DOHH2 (cell line): ENCODE results near the gene WDR49.

Experiments used
- H3F3A ChIP-seq: fragments of 200-600 bp; sonication (generic), shearing (Covaris generic); 2 replicates; pipeline ENCODE4 v1.6.0; 2016; ENCODE audit warnings: antibody characterized with exemption, mild to moderate bottlenecking; ENCODE audit not compliant: control insufficient read depth, insufficient read depth
- H3K27ac ChIP-seq: fragments of 200-600 bp; sonication (generic); 2 replicates; pipeline ENCODE4 v1.5.1; 2014; ENCODE audit warnings: low read depth, mild to moderate bottlenecking, low read length, moderate library complexity
- H3K27me3 ChIP-seq: fragments of 200-600 bp; sonication (generic); 2 replicates; pipeline ENCODE4 v1.6.1; 2014; ENCODE audit warnings: mild to moderate bottlenecking, low read length, mixed read lengths; ENCODE audit not compliant: control insufficient read depth
- H3K36me3 ChIP-seq: fragments of 200-600 bp; sonication (generic); 2 replicates; pipeline ENCODE4 v1.6.1; 2014; ENCODE audit warnings: mild to moderate bottlenecking, low read length, moderate library complexity, mixed read lengths; ENCODE audit not compliant: control insufficient read depth
- H3K4me1 ChIP-seq: fragments of 200-600 bp; sonication (generic); 2 replicates; pipeline ENCODE4 v1.6.1; 2014; ENCODE audit warnings: mild to moderate bottlenecking, low read length, mixed read lengths; ENCODE audit not compliant: control insufficient read depth
- H3K4me2 ChIP-seq: fragments of 200-600 bp; sonication (generic); 2 replicates; pipeline ENCODE4 v1.6.0; 2014; ENCODE audit warnings: mild to moderate bottlenecking, low read length, moderate library complexity
- H3K4me3 ChIP-seq: fragments of 200-600 bp; sonication (generic); 2 replicates; pipeline ENCODE4 v1.5.1; 2014; ENCODE audit warnings: mild to moderate bottlenecking, low read length, mixed read lengths
- H3K79me2 ChIP-seq: fragments of 200-600 bp; sonication (generic); 2 replicates; pipeline ENCODE4 v1.6.1; 2014; ENCODE audit warnings: mild to moderate bottlenecking, low read length, mixed read lengths; ENCODE audit not compliant: control insufficient read depth
- H3K9me2 ChIP-seq: fragments of 200-600 bp; sonication (generic); replicated peaks from 2 replicates; pipeline ENCODE4 v1.6.1; 2014; ENCODE audit warnings: mild to moderate bottlenecking, low read length, mixed read lengths; ENCODE audit not compliant: control insufficient read depth
- H3K9me3 ChIP-seq: fragments of 200-600 bp; sonication (generic); 2 replicates; pipeline ENCODE4 v1.6.1; 2014; ENCODE audit warnings: antibody characterized with exemption, low read length, mixed read lengths; ENCODE audit not compliant: control insufficient read depth, insufficient read depth
- H4K20me1 ChIP-seq: fragments of 200-600 bp; sonication (generic); 2 replicates; pipeline ENCODE4 v1.6.0; 2014; ENCODE audit warnings: low read depth, mild to moderate bottlenecking, antibody characterized with exemption, low read length, moderate library complexity; ENCODE audit not compliant: control insufficient read depth, insufficient read depth
- CTCF ChIP-seq: fragments of 200-600 bp; sonication (generic); IDR thresholded peaks from one replicate; pipeline ENCODE4 v1.5.1; 2014; ENCODE audit warnings: antibody characterized with exemption, mild to moderate bottlenecking, low read depth, low read length; ENCODE audit not compliant: poor library complexity, severe bottlenecking
- EZH2phosphoT487 ChIP-seq: fragments of 200-600 bp; sonication (generic); IDR thresholded peaks from 2 replicates; pipeline ENCODE4 v1.6.1; 2017; ENCODE audit warnings: borderline replicate concordance, mild to moderate bottlenecking, antibody characterized with exemption, low read length, moderate library complexity, mixed read lengths

Gene WDR49

GRCh38 chr3:167673221-167673620 is 19.5 kb upstream of the WDR49 start:
- Histone ChIP-seq H3F3A (no peaks in the 10 kb centered on the region), H3K79me2 (no peaks in the 10 kb centered on the region), H3K9me3 (no peaks in the 10 kb centered on the region), H3K27ac (no peak overlapping the region), H3K9me2 (no peaks in the 10 kb centered on the region), H3K4me2 (no peak overlapping the region), H3K4me1 (no peaks in the 10 kb centered on the region), H3K4me3 (no peak overlapping the region), H3K27me3 (no peaks in the 10 kb centered on the region), H3K36me3 (no peaks in the 10 kb centered on the region; the same call in 1 of the 2 replicates), H4K20me1 (no peaks in the 10 kb centered on the region)
- TF ChIP-seq CTCF = no peak
- TF ChIP-seq EZH2phosphoT487 = no peak

DNA sequence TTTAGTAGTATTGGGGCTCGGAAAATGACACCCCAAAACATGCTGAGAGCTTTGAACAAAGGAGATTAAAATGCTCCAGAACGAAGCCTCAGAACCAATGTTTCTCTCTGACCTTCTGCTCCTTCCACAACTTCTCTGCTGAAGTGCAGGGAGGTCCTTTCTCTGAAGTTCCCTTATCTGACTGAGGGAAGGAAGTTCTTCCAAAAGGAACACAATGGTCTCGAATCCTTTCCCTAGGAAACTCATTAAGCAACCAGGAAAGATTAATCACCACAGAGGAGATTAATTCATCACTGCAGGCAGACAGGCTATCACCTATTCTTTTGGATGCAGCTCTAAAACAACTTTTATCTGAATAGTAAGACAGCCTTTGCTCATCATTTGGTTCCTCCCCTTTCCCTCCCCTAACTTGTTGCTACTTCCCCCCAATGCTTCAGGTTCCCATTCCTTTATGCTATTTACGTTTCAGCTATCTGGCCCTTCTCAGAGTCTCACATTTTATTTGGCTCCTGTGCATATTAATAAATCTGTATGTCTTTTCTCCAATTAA is 18.2 kb upstream of the WDR49 start:
- Histone ChIP-seq H3K9me3 (no peaks in the 10 kb centered on the region), H3K4me3 (no peak overlapping the region), H4K20me1 (no peaks in the 10 kb centered on the region), H3K27ac (no peak overlapping the region), H3F3A (no peaks in the 10 kb centered on the region), H3K4me1 (no peaks in the 10 kb centered on the region), H3K9me2 (no peaks in the 10 kb centered on the region), H3K27me3 (no peaks in the 10 kb centered on the region), H3K4me2 (no peak overlapping the region), H3K36me3 (no peaks in the 10 kb centered on the region; the same call in 1 of the 2 replicates), H3K79me2 (no peaks in the 10 kb centered on the region)
- TF ChIP-seq EZH2phosphoT487 (no peak), CTCF (no peak)

DNA sequence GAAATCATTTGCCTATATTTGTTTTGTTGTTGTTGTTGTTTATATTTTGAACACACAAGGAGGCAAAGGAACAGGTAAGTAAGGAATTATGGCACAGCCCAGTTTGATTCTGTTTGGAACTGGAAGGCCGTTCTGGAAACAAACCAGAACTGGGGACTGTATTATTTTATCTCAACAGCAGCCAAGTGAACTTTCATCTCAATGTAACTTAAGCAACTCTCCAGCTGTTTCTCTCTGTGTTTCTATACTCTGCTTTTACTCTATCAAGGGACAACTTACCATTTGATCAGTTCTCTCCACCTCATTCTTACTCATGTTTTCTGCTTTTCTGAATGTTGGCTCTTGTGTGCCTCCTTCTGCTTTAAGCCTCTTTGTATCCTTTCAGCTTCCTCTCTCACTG is 16.0 kb upstream of the WDR49 start:
- H3K27me3 ChIP-seq = no peaks in the 10 kb centered on the region; the same call in 1 of the 2 replicates
- no peaks in the 10 kb centered on the region for H3K9me2 ChIP-seq
- H3F3A ChIP-seq = no peaks in the 10 kb centered on the region
- no peak overlapping the region for H3K27ac ChIP-seq
- H3K79me2 ChIP-seq = no peaks in the 10 kb centered on the region
- H3K4me3 ChIP-seq = no peak overlapping the region
- no peaks in the 10 kb centered on the region for H3K9me3 ChIP-seq
- no peaks in the 10 kb centered on the region; the same call in 1 of the 2 replicates for H3K36me3 ChIP-seq
- no peak for TF ChIP-seq CTCF
- TF ChIP-seq EZH2phosphoT487 = no peak
- H3K4me1 ChIP-seq = 0 out of 2 replicates have a peak, but pooled peaks cover 4% of the 10 kb centered on the region
- H3K4me2 ChIP-seq = no peak overlapping the region
- H4K20me1 ChIP-seq = no peaks in the 10 kb centered on the region
